HG03135 (cell line): ENCODE results near the gene KLF15.

ENCODE experiments used
- ATAC-seq: cut with Tn5 transposase; IDR thresholded peaks from one replicate; pipeline ENCODE4 v1.9.1; 2021; ENCODE audit warnings: mild to moderate bottlenecking, moderate library complexity; ENCODE audit not compliant: unreplicated experiment

The KLF15 gene

DNA sequence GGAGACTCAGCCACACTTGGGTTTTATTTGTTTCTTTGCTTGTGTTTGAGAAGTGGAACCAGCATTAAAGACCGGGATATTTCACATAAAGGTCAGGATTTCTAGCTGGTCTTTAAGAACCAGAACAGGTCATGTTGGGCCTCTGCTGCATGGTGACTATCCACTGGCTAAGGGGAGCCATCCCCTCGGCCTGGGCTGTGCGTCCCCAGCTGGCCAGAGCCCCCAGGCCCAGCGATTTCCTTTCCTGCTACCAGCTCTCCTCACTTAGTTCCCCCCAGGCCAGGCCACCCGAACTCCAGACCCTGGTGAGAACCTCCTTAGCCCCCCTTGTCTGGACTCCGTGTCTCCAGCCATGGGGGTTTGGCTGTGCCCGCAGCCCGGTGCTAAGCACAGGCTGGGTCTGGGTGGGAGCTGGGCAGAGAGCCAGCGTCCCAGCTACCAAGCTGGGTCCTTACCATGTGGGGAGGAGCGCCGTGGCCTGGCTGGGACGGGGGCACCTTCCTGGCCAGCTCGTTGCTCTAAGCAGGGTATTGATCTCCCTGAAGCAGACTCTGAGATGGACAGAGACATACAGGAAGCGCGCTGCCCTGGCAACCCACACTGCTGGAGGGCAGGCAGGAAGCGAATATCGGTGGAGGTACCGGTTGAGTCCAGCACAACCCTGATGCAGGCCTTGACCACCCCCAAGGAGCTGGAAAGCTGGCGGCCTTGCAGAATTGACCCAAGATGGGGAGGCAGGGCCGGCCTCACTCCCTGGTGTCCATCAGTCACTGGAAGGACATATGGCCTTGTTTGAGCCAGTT, 49.4 kb downstream of the KLF15 start:
- no peak for ATAC-seq

DNA sequence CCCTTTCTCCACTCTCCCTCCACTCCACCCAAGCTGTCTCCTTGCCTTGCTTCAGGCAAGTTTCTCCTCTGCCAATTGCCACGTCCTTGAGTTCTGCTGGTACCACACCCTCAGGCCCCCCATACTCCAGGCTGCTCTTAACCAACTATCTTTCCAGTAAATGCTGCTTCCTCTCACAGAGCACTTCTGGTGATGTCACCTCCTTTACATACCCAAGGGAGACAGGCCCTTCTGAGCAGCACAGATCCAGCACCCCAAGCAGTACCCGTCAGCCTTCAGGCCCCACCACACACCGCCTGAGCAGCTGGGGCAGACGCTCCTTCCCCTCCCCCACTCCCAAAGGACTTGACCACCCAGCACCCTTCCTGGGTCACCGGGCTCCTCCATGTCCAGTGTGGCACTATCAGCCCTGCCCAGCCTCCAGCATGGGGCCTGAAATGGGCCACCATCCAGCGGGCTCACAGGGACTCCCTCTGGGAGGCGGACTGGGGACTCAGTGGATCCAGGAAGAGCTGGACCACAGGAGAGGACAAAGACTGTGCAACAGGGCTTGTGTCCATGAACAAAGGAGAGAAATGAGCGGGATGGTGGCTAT, 50.2 kb downstream of the KLF15 start:
- ATAC-seq: no peak

DNA sequence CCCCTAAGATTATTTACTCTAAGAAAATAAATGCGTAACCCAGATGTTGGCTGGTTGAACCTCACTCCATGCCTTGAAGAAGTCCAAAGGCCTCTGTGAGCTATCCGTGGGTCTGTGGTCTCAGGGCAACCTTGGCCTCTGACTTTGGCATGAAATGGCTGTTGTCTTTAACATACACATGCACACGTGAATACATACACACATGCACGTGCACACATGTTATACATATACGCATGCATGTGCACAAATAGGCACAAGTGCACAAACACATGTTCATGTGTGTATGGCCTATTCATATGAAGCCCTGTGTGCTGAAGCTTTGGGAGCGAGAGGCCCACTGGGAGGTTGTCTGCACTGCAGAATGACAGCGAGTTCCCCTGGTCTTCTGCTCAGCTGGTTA, 50.8 kb downstream of the KLF15 start:
- no peak for ATAC-seq

DNA sequence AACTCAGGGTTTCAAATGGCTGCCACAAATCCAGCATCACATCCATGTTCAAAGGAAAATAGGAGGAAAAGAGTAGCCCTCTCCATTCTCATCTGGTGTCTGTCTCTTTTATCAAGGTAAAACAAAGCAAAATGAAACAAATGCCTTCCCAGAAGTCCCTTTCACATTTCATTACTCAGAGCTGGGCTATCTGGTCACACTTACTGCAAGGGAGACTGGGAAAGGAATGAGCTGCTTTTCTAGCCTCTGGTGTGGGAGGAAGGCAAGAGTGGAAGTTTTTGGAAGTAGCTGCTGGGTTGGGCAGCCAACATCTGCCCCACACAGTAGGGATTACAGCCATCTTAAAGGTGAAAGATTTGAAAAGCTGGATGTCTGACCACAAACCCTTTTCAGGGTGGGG, 51.8 kb downstream of the KLF15 start:
- no peak for ATAC-seq

DNA sequence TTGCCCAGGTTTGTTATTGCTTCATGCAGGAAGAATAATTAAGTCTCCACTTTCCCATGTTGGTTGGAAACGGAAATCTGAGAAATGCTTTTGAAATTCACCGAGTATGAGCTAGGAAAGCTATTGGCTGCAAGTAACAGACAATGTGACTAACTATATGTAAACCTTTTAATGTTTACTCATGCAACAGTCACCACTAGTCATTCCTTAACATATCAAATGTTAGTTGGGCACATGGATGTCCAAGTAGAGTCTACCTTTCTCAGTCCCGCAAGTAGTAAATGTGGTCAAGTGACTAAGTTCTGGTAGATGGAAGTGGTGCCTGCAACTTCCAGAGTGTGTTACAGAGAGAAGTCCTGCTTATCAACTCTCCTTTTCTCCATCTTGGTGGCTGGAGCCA, 52.5 kb downstream of the KLF15 start:
- no peak for ATAC-seq

DNA sequence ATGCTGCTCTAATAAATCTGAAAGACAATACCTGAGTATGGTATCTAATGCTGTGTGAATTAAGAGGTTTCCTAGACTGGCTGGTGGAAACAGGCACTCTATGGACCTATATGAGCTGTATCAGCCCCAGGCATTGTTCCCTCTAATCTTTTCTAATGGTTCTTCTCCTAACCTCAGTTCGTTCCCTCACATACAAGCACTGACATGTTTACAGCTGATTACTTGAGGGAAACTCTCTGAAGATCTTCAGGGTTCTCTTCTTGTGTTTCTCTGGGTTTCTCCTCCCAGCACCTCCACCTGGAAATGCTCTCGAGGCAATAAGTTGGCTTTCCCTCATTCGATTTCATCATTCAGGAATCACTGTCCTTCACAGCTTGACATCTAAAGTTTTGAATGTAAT, 52.9 kb downstream of the KLF15 start:
- no peak for ATAC-seq

DNA sequence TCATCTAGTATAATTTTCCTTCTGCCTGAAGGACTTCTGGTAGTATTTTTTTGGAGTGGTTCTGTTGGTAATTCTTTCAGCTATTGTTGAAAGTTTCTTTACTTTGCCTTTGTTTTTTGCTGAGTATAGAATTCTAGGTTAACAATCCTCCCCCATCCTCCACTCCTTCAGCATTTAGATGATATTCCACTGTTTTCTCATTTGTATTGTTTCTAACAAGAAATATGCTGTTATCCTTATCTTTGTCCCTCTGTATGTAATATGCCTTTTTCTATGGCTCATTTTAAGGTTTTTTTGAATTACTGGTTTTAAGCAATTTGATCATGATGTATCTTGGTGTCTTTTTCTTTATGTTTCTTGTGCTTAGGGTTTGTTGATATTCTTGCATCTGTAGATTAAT, 53.9 kb downstream of the KLF15 start:
- no peak for ATAC-seq

DNA sequence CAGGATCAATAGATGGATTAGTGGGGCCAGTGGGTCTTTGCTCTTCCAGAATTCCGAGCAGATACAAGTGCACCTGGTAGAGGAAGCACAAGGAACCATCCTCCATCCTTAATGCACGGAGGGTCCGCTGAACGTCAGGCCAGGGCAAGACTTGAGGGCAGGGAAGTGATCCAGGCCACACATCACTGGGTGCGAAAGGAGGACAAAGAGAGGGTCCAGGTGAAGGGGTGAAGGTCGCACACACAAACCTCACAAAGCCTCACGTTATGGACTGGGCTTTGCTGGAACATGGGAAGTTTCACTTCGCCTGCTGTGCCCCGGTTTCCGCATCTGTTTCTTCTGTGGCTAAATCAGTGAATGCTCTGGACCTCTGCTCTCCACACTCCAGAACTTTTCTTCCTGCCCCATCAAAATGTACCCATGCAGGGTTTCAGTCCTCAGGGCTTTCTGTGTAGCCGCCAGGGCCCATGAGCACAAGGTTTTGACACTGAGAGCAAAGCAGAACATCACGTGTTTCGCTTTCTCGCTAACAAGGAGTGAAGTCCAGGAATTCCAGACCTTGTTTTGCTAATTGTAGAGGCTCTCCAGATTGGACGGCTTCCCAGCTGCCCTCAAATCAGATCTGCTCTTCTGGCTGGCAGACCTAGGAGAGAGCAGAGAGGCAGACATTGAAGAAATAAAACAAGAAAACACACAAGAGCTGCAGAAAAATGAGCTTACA, 56.3 kb downstream of the KLF15 start:
- no peak for ATAC-seq

DNA sequence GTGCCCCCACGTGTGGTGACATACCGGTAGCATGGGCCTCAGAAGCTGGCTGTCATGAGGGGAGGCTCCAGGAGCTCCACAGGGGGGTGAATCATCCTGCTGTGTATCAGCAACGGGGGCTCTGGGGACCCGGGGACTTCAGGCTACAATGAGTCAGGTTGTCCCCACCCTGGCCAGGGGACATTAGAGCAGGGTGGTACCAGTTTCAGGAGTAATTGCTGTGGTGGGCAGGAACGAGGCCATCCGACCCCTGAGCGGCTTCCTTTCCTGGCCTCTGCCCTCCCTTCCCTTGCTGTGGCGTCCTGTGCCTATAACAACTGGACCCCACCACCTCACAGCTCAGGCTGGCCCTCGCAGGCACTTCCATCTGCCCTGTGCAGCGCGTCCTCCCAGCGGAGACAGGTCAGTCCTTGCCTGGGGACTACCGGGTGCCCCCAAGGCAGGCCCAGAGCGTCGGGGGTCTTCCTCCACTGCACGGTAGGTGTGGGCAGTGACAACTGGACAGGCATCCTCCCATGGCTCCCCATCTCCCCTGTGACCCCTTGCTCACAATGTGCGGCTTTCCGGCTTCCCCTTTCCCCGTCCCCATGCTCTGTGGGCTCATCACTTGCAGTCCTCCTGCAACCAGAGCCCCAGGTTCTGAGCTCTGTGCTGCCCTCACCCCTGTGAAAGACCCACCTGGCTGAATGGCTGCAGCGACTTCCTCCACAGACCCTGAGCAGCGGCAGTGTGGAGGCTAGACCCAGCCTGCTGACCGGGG, 57.0 kb downstream of the KLF15 start:
- no peak for ATAC-seq

DNA sequence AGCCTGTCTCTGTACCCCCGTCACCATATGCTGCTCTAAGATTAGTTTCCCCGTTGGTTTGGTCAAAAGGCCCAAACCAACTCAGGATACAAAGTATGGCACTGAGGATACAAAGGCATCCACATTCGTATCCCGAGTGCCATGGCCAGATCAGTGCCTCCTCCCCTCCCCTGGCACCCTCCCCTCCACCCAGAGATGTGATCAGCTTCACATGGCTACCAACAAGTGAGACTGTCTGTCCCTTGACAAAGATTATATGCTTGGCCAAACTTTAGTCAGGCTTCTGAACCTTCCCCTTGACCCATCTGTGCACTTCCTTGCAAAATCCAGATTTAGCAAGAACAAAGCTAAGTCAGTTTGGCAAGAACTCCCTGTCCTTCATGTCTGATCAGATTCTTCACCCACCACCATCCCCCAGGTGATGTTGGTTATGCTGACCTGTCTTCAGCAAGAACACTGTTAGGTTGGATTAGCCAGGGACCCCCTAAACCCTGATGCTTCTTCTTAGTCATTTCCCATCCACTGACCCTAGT, 61.7 kb downstream of the KLF15 start:
- ATAC-seq: no peak

DNA sequence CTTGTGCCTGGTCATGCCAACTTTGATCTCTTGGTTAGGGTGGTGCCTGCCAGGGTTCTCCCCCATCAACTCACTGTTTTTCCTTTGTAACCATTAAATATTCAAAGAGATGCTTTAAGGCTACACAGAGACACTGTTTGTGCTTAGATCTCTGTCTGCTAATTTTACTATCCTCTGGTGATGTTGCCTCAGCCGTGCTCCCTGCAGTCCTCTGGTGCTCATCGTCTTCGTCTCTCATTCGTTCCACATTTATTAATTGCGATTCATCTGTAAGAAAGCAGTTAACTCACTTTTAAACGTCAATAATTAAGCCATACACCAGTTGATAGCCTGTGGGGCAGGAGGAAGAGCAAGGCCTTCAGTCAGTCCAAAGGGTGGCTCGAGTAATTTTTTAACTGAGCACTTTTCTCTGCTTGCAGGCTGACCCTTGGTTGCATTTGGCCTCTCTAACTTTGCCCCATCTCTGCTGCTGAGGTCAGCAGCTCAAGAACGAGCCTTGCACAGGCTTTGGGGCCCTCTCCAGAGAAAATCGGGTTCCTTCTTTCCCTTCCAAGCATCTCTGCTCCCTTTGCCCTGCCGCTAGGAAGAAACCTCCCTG, 62.9 kb downstream of the KLF15 start:
- ATAC-seq: no peak

DNA sequence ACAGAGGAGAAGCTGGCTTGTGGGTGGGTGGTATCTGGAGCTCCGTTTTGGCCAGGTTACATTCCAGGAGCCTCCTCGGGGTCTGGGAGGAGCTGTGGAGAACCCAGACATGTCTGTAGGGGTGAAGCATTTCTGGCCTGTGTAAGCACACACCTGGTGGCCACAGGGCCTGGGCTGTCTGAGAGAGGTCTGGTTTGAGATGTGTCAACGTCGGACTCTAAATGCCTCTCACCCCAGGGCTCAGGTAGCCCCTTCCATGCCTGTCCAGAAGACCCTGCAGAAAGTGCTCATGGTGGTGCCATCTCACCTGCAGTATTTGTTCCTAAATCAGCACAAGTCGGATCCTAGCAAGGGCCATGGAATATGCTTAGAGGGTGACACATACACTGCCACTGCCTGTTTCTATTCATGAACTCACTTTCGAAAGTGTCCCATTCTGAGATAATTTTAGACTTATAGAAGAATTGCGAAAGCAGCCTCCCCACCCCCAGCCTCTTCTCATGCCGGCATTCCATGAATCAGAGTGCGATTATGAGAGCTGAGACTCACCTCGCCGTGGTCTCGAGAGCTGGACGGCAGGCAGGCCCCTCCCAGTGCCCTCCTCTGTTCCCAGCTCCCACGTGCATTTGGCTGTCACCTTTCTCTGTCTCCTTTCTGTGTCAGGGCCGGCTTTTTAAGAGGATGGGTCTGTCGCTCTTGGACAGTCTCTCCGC, 63.7 kb downstream of the KLF15 start:
- no peak for ATAC-seq
